Left kidney (tissue), 2 donors: Measurements from ENCODE around the gene PRSS38. TPM values are rescaled to one million over a fixed set of nuclear protein-coding genes. Genes with fewer than 3 reads are reported as not detected.

Experiments
- DNase-seq: peaks from one replicate; pipeline ENCODE4 v3.0.0-alpha.2; 2013
- polyA plus RNA-seq: library from polyadenylated mRNA; unstranded; fragments of 120-200 nt; gene quantifications from one replicate; pipeline ENCODE4 v1.2.1, GENCODE V29; 2013; ENCODE audit not compliant: insufficient read length

PRSS38 gene
- polyA plus RNA-seq, 1 donor, result not detected

DNA sequence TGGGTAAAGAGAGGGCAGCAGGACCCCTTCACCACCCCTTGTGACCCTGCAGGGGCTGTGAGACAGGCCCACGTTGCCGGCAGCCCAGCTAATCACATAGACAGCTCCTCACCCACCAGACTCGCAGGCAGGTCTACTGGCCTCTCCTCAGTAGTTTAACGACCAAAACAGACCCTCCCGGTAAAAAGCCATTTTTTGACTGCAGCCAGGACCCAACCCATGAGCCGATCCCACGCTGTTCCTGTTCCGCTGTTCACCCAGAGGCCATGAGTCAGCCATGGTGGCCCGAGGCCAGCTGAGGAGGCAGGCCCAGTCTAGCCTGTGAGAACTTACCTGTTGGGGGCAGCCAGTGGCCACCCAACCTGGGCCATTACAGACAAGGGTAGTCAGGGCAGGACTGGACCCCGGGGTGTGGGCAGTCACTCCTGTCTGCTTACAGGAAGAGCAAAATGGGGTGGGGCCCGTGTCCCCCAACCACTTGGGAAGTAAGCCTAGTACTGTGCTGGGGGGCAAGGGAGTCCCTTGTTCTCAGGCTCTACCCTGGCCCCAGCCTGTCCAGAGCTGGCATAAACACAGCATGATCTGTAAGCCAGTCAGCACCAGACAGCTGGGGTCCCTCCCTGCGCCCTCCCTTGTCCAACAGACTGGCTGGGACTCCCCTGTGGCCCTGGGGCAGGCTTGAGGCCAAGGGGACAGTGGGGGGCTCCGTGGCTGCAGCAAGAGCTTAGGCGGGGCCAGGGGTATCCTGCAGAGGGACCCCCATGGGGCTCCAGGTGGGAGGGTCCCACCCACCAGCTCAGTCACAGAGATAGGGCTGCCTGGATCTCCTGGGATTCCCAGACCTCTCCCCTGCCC, 70.4 kb downstream of the PRSS38 start:
- no peak for DNase-seq

DNA sequence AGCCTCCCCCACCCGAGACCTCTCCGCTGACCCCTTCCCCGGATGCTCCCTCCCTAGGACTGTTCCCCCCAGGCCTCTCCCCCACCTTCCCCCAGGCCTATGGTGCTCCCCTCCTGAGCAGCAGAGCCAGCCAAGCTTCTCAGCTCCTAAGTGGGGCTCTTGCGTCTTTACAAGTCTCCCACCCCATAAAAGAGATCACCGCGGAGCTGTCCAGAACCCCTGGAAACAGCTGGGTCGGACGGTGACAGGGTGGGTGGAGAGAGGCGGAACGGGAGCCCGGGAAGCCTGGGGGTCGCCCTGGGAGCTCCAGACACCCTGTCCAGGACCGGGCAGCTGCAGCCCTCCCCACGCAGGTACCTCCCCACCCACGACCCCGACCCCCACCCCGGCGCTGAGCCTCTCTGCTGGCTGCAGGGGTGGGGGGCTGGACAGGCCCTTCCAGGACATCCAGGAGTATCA, 71.1 kb downstream of the PRSS38 start:
- DNase-seq, result no peak

DNA sequence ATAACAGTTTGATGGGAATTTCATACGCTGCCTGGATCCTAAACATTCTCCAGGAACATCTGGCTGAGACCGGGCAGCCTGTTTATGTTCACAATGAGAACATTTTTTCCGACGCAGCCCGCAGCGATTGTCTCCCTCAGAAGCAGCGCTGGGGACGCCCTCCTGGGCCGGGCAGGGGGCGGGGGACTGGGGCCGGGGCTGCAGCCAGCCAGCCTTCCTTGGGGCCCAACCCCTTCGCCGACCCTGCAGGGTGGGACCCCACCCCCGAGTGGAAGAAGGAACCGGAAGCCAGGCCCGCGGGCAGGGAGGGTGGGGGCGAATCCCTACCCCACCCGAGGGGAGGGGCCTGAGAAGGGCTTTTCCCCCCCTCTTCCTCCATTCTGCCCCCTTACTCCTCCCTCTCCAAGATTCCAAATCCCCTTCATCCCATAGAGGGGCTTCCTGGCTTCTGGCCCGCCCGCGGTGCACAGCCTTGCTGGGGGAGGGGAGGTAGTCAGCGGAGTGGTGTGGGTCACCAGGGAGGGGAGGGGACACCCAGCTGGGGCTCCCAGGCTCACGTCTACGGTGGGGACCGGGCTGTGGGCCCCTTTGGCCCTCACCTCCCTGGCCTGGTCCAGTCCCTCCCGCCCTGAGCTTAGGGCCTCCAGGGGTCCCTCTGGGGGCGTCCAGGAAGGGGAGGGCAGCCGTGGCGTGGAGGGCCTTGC, 71.7 kb downstream of the PRSS38 start:
- DNase-seq, result peak; percentile 68

DNA sequence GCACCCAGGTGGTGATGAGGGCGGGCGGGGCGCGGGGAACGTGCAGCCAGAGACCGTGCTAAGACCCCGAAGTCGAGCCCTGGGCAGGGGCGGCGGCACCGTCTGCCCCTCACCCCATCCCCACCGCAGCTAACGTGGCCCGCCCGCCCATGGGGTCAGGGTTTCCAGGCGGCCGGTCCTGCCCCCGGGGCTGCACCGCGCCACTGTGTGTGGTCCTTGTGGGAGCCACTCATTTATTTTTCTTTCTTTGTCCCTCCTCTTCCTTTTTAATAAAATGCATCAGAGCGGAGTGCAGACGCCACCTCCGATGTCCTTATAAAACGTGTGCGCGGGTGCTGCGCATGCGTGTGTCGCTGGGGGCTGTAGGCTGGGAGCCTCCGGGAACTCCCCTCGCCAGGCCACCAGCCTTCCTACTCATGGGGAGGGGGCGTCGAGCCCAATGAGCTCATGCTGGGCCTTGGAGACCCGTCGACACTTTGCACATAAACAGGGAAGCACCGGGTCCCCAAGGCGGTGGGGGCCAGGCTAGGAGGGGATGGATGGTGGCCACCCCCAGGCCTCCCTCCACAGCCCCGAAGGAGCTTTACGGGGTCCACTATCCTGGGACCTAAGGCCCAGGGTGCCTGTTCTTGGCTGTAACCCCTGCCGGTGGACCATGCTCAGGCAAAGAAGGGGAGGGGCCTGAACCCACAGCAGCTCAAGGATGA, 72.4 kb downstream of the PRSS38 start:
- DNase-seq, result peak; percentile 70

DNA sequence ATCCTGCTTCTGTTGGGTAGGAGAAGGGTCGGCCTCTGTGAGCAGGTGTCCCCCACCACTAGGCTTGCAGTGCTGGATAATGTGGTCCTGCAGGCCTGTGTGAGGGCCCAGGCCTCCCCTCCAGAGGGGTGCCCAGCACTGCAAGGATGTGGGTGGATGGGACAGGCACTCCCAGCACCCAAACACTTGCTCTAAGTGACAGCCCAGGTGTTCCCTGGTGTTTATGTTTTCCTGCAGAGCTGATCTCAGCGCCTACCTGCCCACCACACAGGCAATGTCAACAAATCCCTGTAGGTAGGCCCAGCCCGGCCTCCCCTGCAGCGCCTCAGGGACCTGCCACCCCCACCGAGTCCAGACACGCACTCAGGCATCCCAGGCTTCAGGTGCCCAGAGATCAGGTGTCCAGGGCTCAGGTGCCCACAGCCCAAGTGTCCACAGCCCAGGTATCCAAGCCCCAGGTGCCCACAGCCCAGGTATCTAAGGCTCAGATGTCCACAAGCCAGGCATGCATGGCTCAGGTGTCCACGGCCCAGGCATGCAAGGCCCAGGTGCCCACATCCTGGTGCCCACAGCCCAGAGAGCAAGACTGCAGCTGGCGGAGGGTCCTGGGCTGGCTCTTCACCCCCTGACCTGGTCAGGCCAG, 73.0 kb downstream of the PRSS38 start:
- no peak for DNase-seq

DNA sequence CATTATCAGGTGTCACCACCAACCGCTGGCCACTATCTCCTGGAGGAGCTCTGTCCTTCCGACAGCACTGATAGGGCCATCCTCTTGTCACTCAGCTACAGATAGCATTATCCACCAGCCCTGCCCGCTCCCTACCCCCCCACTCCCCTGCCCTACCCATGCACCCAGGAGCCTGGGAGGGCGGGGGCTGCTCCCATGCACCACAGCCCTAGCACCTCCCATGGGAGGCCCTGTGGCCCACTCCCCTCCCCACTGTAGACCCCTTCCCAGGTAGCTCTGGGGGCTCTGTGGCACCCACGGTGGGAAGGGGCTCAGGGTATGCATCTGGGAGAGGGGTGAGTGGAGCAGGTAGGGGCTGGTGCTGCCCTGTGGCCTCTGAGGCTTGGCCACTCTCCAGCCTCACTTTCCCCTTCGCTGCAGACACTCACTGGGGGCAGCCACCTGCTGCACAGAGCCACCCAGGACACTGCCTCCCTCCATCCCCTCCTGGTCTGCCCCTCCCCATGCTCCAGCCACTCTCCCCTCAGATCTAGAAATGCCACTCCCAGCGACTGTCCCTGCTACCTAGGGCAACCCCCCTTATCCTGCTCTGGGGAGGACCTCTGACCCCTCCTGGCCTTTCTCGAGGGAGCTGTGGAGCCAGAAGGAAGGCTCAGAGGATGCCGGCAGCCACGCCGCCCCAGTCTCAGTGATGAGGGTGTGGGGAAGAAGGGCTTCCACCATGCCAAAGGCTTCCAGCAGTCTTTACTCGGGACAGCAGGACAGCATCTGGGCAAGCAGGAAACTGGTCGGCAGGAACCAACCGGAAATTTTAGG, 73.8 kb downstream of the PRSS38 start:
- DNase-seq, result no peak

DNA sequence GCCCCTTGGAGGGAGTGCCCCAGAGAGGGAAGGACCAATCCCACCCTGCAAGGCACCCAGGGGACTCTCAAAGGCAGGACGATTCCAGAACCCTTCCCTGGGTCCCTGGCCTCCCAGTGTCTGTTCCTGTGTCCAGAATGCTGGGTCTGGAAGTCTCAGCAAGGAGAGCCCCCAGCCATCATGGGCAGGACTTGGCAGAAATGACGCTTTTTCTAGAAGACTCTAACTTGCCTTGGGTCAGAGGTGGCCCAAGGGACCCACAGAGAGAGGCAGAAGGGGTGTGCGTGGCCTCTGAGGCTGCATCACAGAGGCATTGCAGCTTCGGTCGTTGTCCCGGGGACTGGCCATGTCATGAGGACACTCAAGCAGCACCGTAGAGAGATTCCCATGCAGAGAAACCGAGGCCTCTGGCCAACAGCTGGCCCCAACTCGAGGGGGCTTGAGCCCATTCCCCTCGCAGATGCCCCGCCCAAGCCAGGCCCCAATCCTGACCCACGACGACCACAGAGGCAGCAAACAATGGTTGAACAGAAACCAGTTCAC, 74.5 kb downstream of the PRSS38 start:
- DNase-seq, result no peak

DNA sequence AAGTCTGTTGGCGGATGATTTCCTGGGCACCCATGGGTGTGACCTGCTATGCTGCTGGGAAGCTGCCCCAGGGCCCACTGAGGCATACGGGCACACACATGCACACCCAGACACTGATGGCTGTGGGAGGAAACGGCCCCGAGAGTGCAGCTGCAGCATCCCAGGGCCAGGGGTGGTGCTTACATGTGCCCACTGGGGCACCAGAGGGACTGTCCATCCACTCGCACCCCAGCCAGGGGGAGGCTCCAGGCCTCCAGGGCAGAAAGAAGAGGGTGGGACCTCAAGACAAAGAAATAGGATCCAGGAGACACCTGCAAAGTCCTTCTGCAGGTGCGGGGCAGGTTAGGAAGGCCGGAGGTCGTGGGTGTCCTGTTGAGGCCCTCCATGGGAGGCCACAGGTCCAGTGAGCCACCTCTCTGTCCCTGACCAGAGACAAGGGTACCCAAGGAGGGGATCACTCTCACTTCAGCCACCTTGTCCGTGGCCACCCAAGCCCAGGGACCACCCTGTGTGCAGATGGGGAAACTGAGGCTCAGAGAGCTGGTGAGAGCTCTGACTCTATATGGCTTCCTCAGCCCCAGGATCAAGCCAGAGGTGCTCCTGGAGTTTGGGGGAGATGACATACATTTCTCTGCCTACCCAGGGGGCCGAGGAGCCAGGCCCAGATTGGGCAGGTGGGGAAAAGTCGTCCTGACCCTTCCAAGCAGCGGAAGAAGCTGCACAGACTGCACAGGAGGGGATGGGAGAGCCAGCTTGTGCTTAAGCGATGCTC, 75.2 kb downstream of the PRSS38 start:
- DNase-seq, result no peak

DNA sequence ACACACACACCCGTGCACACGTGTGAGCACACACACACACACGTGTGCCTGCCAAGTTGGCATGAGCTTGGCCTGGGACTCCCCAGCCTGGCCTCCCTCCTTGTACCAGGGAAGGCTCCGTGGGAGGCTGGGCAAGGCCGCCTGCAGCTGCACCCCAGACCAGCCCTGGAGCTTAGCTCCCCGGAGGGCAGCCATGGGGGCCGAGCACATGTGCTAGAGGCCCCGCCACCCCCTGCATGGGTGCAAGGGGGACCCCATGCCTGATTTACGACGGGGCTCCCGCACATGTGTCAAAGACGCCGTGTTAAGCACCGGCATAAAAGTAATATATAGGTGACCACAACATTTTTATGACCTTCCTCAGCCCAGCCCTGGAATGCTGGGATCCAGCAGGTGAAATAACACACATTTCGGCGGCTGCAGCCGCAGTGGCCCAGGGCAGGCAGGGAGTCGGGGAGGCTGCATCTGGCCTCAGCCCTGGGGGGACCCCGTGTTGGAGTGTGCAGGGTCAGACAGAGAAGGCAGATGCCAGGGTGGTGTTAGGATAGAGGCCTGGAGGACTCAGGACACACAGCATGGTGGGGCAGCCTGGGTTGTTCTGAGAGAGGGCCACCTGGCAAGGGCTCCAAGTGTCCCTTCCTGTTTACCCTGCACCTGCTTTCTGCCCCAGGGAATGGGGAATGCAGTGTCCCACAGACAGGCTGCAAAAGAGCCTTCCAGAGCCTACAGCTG, 75.9 kb downstream of the PRSS38 start:
- DNase-seq, result no peak

DNA sequence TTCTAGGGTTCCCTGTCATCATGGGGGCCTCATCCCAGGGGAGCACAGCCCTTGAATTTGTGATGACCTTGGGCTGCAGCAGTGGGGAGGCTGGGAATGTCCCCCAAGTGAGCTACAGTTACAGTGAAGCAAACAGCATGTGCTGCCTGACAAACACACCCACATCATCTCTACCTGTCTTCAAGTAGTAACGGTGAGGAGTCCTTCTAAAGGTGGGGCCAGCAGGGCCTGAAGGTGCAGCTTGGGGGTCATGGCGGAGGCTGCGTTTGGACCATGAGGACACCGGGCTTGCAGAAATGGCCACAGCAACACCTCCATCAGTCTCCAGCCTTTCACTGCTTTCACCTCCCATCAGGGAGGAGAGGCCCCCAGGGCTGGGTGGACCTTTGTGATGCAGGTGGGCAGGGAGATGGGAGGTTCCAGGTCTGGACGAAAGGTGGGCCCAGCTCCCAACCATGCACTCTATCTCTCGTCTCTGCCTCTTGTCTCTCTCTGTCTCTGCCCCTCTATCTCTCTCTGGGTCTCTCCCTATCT, 76.5 kb downstream of the PRSS38 start:
- no peak for DNase-seq

DNA sequence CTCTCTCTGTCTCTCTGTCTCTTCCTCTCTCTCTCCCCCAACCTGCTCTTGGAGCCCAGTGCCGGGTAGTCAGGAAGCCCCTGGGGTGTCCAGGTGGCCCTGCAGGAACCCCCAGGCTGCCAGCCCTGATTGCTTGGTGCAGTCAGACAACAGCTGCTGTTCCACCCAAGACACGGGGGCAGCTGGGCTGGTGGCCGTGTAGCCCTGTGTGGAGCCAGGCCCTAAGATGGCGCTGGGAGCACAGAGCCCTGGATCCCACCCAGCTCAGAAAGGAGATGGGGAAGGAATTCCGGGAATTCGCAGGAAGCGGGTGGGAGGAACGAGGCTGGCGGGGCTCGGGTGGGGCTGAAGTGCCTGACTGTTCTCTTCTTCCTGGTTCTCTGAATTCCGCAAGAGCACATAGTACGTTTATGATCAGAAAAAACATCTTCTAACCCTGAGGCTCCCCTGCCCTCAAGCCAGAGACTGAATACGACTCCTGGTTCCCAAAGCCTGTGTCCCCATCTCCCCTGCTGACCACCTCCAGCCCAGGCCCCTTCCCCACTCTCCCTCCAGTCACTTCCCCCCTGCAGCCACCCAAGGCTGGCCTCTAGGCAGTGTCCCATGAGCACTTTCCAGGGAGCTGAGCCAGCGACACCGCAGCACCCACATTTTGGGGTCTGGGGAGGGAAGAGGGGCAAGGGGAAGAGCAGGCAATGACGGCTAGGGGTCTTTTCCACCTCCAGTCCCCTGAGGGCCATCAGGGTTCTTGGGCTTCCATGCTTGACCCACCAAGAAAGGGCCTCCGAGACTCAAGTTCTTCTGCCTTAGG, 77.2 kb downstream of the PRSS38 start:
- DNase-seq, result no peak

DNA sequence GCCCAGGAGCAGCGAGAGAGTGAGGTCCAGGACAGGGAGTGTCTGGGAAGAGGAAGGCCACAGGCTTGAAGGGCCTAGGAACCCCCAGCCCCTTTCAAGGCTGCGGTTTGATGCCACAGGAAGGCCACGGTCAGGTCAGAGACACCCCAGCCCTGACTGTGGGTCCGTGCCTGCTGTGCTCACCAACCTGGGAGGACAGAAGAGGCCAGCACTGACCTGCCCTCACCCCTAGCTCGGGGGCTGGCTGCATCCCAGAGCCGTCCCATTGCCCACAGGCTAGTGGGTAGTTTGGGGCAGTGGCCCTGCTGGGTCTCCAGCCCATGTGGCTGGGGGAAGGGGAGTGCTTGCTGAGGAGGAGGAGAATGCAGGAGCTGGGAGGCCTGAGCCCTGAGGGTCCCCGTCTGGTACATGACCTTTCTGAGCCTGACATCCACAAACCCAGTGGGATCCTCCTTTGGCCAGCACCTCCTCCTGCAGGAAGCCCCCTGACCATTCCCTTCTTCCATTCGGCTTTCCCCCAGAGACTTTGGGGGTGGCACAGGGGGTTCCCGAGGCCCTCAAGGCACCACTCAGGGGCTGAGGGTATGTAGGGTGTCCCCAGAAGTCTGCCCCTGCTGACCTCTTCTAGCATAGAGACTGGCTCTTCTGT, 77.9 kb downstream of the PRSS38 start:
- no peak for DNase-seq

DNA sequence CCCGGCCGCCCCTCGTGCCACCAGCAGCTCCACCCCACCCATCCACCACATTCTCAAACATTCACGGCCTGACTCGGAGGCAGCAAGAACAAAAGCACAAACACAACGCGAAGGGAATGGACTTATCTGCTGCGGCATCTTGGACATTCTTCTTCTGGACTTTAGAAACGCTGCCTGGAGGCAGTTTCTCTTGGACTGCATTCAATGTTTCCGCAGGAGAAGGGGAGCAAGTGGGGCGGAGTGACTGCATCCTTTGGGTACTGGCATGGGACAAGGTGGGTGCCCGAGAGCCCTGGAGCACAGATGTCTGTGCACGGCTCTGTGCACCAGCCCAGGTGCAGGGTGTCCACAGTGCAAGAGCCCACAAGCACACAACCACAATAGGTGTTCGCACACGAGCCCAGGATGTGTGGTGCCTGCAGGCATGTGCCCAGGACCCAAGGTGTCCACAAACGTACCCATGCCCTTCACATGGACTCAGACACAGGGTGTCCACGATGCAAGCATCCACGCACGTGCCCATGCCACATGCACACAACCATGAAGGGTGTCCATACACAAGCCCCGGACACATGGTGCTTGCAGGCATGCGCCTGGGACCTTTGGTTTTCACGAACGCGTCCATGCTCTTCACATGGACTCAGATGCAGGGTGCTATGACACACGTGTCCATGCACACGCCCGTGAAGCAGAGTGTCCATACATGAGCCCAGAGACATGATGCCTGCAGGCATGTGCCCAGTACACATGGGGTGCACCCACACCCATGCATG, 78.7 kb downstream of the PRSS38 start:
- DNase-seq, result no peak

DNA sequence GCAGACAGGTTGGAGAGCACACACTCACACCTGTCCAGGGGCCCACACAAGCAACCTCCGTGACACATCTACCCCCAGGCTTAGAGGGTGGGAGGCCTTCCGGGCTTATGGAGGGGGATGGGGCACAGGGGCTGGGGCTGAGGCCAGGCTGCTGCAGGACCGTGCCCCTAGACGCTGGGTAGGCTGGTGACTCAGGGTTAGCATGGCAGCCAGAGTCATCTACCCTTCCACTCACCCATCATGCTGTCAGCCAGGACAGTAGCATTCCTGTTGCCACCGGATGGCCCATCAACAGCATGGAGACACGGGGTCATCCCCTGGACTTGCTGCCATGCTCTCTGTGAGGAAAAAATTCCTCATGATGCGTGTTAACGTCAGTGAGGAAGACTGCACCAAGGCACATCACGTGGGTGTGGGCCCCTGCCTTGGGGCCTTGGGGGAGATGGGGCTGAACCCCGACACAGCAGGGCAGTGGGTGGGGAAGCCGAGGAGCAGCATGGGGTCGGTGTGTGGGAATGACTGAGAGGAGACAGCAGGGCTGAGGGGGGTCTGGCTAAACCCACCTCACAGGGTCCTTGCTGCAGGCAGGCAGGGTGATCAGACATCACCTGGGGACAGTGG, 79.5 kb downstream of the PRSS38 start:
- no peak for DNase-seq
